K562 (cell line): ENCODE measurements around the gene COL15A1. TPM values are rescaled to one million over a fixed set of nuclear protein-coding genes. Genes with fewer than 3 reads are reported as not detected.
A peak's percentile ranks its signal among the peaks of the same experiment; 100 is the strongest.

Experiments
- DIDO1 ChIP-seq: fragments of 450-650 bp; IDR thresholded peaks from 2 replicates; pipeline ENCODE4 v1.6.1; 2016; ENCODE audit warnings: low read depth, missing biosample characterization, missing genetic modification characterization
- ESRRA ChIP-seq: fragments of 450-650 bp; IDR thresholded peaks from 2 replicates; pipeline ENCODE4 v1.6.1; 2014; ENCODE audit warnings: low read depth, mild to moderate bottlenecking, moderate library complexity, borderline replicate concordance
- NFE2 ChIP-seq: IDR thresholded peaks from 2 replicates; pipeline ENCODE4 v1.6.1; 2014; ENCODE audit warnings: antibody characterized with exemption, low read depth
- PPARD ChIP-seq: fragments of 250-450 bp; sonication (Bioruptor Pico); IDR thresholded peaks from 2 replicates; pipeline ENCODE4 v1.8.0; 2022; ENCODE audit warnings: inconsistent platforms, mild to moderate bottlenecking, moderate library complexity
- U2AF1 ChIP-seq: fragments of 200-400 bp; formaldehyde crosslinking; optimal IDR thresholded peaks from 2 replicates; pipeline ENCODE3; 2017; ENCODE audit warnings: mild to moderate bottlenecking, low read depth, low read length, moderate library complexity
- WHSC1 ChIP-seq: IDR thresholded peaks from one replicate; pipeline ENCODE4 v1.6.1; 2012; ENCODE audit warnings: low read length, control low read depth, inconsistent platforms
- YBX1 ChIP-seq: fragments of 450-650 bp; IDR thresholded peaks from 2 replicates; pipeline ENCODE4 v1.7.1; 2016; ENCODE audit warnings: mild to moderate bottlenecking
- ZBTB11 ChIP-seq, 3 experiments: fragments of 200-800 bp in 1 of 3; fragments of 250-450 bp in 1 of 3; fragments of 450-650 bp in 1 of 3; sonication (Bioruptor Pico) in 1 of 3; sonication (Bioruptor generic) in 1 of 3; formaldehyde crosslinking in 1 of 3; IDR thresholded peaks; 2 replicates each; pipeline versions ENCODE4 v1.6.1 to v1.8.0; 2016 to 2022; ENCODE audit warnings: mild to moderate bottlenecking in 2 of 3, missing genetic modification characterization in 2 of 3, missing compliant biosample characterization in 1 of 3, moderate library complexity in 1 of 3
- ZBTB17 ChIP-seq: fragments of 450-650 bp; formaldehyde crosslinking; IDR thresholded peaks from 2 replicates; pipeline ENCODE4 v1.4.0; 2020; ENCODE audit warnings: mild to moderate bottlenecking
- ZBTB26 ChIP-seq: fragments of 450-650 bp; formaldehyde crosslinking; IDR thresholded peaks from 2 replicates; pipeline ENCODE4 v1.4.0; 2022; ENCODE audit warnings: missing genetic modification characterization
- ZFX ChIP-seq: sonication (generic); formaldehyde crosslinking; IDR thresholded peaks from 2 replicates; pipeline ENCODE4 v1.8.0; 2022; ENCODE audit warnings: mild to moderate bottlenecking, missing genetic modification reagents, moderate library complexity
- ZKSCAN8 ChIP-seq: fragments of 200-800 bp; sonication (Bioruptor generic); IDR thresholded peaks from 2 replicates; pipeline ENCODE4 v1.6.1; 2016; ENCODE audit warnings: missing genetic modification characterization, missing compliant biosample characterization
- ZNF12 ChIP-seq: sonication (generic); formaldehyde crosslinking; IDR thresholded peaks from 2 replicates; pipeline ENCODE4 v1.4.0; 2020; ENCODE audit warnings: mild to moderate bottlenecking, missing genetic modification reagents
- ZNF263 ChIP-seq: sonication (generic); formaldehyde crosslinking; IDR thresholded peaks from 2 replicates; pipeline ENCODE4 v1.8.0; 2022; ENCODE audit warnings: mild to moderate bottlenecking, missing genetic modification reagents, borderline replicate concordance
- ZNF75A ChIP-seq: fragments of 450-650 bp; formaldehyde crosslinking; IDR thresholded peaks from 2 replicates; pipeline ENCODE4 v1.4.0; 2020; ENCODE audit warnings: mild to moderate bottlenecking
- ZNF76 ChIP-seq: fragments of 250-450 bp; sonication (Bioruptor Pico); IDR thresholded peaks from 2 replicates; pipeline ENCODE4 v1.4.0; 2020; ENCODE audit warnings: mild to moderate bottlenecking, moderate library complexity, borderline replicate concordance
- ZSCAN29 ChIP-seq: fragments of 450-650 bp; IDR thresholded peaks from 2 replicates; pipeline ENCODE4 v1.6.1; 2017
- polyA plus RNA-seq, 8 experiments: library from polyadenylated mRNA; depleted of rRNA in 4 of 8; stranded (reverse) in 5 of 8; unstranded in 3 of 8; fragments of >200 nt; fragmentation: Nextera tagmentation in 2 of 8; fragmentation: Illumina TruSeq in 1 of 8; extraction: Ambion mirVana in 2 of 8; extraction: Trizol in 1 of 8; gene quantifications; 2 replicates each; pipeline versions ENCODE4 v1.2.1 to v1.2.3, GENCODE V29; 2011 to 2014; ENCODE audit warnings: inconsistent platforms in 1 of 8, missing spikeins in 1 of 8
- total RNA-seq, 7 experiments: library from RNA; depleted of rRNA in 6 of 7; stranded (reverse); fragments of >200 nt in 6 of 7; fragmentation: Illumina TruSeq in 2 of 7; extraction: Trizol in 2 of 7; gene quantifications; 2 replicates each; pipeline versions ENCODE4 v1.2.1 to v1.2.3, GENCODE V29; 2011 to 2021; ENCODE audit warnings: low replicate concordance in 1 of 7

Gene COL15A1
- total and polyA plus RNA-seq, 9 of the 15 experiments (the other 6 are each of a cell fraction or from before 2014, with no cell fraction given), result 0.46 to 5.1 (median 2.6) TPM

GRCh38 chr9:99057665-99058625 is 114.2 kb downstream of the COL15A1 start (continued):
- TF ChIP-seq ZBTB26 (CRISPR knock-in tag), result no peak
- no peak for TF ChIP-seq YBX1
- no peak for TF ChIP-seq DIDO1 (tag)
- TF ChIP-seq PPARD (CRISPR knock-in tag), result no peak
- no peak for TF ChIP-seq WHSC1
- no peak for TF ChIP-seq ZFX
- TF ChIP-seq ZNF263, result 0 out of 2 replicates have a peak, but pooled peaks have one; percentile 18
- peak; percentile 66 for TF ChIP-seq NFE2
- no peak for TF ChIP-seq ZNF75A (CRISPR knock-in tag)
- no peak for TF ChIP-seq ZSCAN29
- TF ChIP-seq ZBTB11 (CRISPR knock-in tag; IDR thresholded peaks at IDR 0.05), result peak in 1 of 3 experiments; percentile 51; a peak in 1 of 6 replicates
- TF ChIP-seq ESRRA, result peak; percentile 73; the same call in 1 of the 2 replicates
- peak; percentile 47; the same call in 1 of the 2 replicates for TF ChIP-seq ZNF12 (CRISPR knock-in tag)
- no peak; the same call in 1 of the 2 replicates for TF ChIP-seq ZNF76 (CRISPR knock-in tag)
- TF ChIP-seq U2AF1, result no peak
- TF ChIP-seq ZKSCAN8 (CRISPR knock-in tag), result 0 out of 2 replicates have a peak, but pooled peaks have one; percentile 78
- 0 out of 2 replicates have a peak, but pooled peaks have one; percentile 34 for TF ChIP-seq ZBTB17 (CRISPR knock-in tag)
